ENCODE results near the gene HAGHL. TPM values are rescaled to one million over a fixed set of nuclear protein-coding genes. Genes with fewer than 3 reads are reported as not detected.
A peak's percentile ranks its signal among the peaks of the same experiment; 100 is the strongest.

The HAGHL gene, protein sequence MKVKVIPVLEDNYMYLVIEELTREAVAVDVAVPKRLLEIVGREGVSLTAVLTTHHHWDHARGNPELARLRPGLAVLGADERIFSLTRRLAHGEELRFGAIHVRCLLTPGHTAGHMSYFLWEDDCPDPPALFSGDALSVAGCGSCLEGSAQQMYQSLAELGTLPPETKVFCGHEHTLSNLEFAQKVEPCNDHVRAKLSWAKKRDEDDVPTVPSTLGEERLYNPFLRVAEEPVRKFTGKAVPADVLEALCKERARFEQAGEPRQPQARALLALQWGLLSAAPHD
- total RNA-seq, result 1 to 10 TPM in 2 of 4 donors, not detected in 2; 1.0 to 3.4 TPM

DNA sequence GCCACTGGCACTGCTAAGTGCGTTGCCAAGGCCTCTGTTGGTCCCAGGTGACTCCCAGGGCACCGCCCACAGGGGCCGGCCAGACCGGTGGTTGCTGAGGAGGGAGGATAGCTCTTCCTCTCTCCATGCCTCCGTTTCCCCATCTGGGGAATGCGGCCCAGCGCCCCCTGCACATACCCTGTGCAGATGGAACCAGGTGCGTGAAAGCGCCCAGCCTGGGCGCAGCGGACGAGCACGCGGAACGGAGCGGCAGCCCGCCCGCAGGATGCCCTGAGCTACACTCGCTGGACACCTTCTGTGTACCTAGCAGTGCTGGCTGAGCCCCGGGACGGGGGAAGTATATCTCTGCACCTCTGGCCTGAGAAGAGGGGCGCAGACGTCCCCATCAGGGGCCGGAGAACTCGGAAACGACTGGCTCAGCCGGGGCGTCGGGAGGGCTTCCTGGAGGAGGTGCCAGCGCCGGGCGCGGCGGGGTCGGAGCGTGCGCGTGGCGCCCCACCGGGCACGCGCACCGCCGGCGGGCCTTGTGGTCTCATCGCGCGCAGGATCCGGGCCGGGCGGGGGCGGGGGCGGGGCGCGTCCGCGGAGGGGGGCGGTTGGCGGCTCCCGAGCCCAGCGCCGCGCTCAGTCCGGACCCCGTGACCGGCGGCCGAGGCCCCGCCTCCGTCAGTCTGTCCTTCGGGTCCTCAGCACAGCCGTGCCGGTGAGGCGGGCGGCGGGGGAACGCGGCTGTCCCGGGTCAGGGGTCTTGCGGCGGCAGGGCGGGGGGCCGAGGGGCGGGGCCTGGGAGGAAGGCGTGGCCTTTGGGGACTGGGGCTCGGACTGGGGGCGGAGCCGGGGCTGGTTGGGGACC lies at the start of gene HAGHL, which contains the start of gene CCDC78:
HAGHL (plus strand) TSS at position 669 of the 853 bp plus-strand sequence. CDS start 404 bp downstream, outside the sequence.
CCDC78 (minus strand) TSS at position 6 of the 853 bp plus-strand sequence. CDS start 76 bp downstream, outside the sequence.
- Histone ChIP-seq H3K27ac (no peak within 1 kb of the TSS), H3K27me3 (peaks cover 0 to 28% of the 10 kb centered on the region in 2 donors), H3K4me3 (peak within 1 kb of the TSS; percentile 16 to 22), H3K36me3 (no peaks in the 10 kb centered on the region), H3K9me3 (no peaks in the 10 kb centered on the region), H3K4me1 (peaks cover 0 to 22% of the 10 kb centered on the region in 2 donors)
- intact Hi-C loops (cut with DNase I; ENCODE audit: low total_unique reads), result no loop called here
- no peak for DNase-seq
- TF ChIP-seq CTCF (IDR thresholded peaks at IDR 0.05) (no peak), POLR2A (IDR thresholded peaks at IDR 0.05) (no peak)

DNA sequence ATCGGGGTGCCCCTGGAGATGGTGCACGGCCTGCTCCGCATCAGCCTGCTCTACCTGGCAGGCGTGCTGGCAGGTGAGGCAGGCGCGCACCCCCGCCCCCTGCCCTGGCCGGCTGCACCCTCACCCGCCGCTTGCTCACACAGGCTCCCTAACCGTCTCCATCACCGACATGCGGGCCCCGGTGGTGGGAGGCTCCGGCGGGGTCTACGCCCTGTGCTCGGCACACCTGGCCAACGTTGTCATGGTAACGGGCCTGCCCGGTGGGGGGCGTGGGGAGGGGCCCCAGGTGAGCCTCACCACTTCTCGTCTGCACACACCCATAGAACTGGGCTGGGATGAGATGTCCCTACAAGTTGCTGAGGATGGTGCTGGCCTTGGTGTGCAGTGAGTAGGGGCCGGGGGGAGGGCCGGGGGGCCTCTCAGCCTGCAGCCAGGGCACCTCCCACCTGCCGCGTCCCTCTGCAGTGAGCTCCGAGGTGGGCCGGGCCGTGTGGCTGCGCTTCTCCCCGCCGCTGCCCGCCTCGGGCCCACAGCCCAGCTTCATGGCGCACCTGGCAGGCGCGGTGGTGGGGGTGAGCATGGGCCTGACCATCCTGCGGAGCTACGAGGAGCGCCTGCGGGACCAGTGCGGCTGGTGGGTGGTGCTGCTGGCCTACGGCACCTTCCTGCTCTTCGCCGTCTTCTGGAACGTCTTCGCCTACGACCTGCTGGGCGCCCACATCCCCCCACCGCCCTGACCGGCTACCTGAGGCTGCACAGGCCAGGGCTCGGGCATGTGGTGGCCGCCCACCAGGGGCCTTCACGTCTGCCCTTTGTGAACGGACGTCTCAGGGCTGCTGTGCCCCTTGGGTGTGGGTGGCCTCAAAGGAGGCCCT lies 49.4 kb upstream of the HAGHL start:
- Histone ChIP-seq H3K4me3 (no peak overlapping the region), H3K9me3 (no peaks in the 10 kb centered on the region), H3K4me1 (peaks cover 0 to 25% of the 10 kb centered on the region in 2 donors), H3K36me3 (no peaks in the 10 kb centered on the region), H3K27me3 (no peaks in the 10 kb centered on the region), H3K27ac (no peak overlapping the region)
- no peak for DNase-seq
- intact Hi-C loops (cut with DNase I; ENCODE audit: low total_unique reads), result no loop called here
- TF ChIP-seq CTCF (IDR thresholded peaks at IDR 0.05) (no peak), POLR2A (IDR thresholded peaks at IDR 0.05) (no peak)

GRCh38 chr16:678209-678857 lies 48.6 kb upstream of the HAGHL start:
- no peak for DNase-seq
- intact Hi-C loops (cut with DNase I; ENCODE audit: low total_unique reads), result no loop called here
- H3K4me1 ChIP-seq, result peaks cover 0 to 28% of the 10 kb centered on the region in 2 donors

More at GRCh38 chr16:678209-678857, 48.6 kb upstream of the HAGHL start:
- Histone ChIP-seq H3K4me3 (no peak overlapping the region), H3K27ac (no peak overlapping the region), H3K9me3 (no peaks in the 10 kb centered on the region), H3K27me3 (no peaks in the 10 kb centered on the region), H3K36me3 (no peaks in the 10 kb centered on the region)
- TF ChIP-seq CTCF (IDR thresholded peaks at IDR 0.05) (no peak), POLR2A (IDR thresholded peaks at IDR 0.05) (no peak)

Data from uterus (tissue), 4 donors.